Measurements from ENCODE around the gene P4HA3.

Gene P4HA3

DNA sequence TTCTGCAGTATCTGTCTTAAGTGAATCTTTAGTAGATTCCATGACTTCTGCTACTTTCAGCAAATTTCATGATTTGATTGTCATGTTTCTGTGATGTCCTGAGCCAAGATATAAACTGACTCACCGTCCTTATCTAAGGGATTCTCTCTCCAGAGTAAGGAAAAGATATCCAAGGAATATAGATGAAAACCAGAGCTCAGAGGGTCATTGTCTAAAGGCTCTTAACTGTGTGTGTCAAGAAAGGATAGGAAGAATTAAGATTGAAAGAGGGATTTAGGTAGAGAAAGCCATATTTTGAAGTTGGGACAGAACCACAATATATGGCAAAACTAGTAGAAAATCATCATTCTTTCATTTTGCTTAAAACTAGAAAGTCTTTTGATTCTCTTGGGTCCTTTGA lies 89.6 kb downstream of the P4HA3 start:
- ChIA-PET POLR2A (no interaction called here), CTCF (no interaction called here)
- no peak for DNase-seq (ENCODE audit: extremely low spot score)
- TF ChIP-seq TARDBP (IDR thresholded peaks at IDR 0.05) (no peak), BHLHE40 (IDR thresholded peaks at IDR 0.05; ENCODE audit: borderline replicate concordance) (no peak), HDGF (IDR thresholded peaks at IDR 0.05; ENCODE audit: borderline replicate concordance) (no peak), NFRKB (IDR thresholded peaks at IDR 0.05) (no peak), ELF4 (IDR thresholded peaks at IDR 0.05) (no peak)

DNA sequence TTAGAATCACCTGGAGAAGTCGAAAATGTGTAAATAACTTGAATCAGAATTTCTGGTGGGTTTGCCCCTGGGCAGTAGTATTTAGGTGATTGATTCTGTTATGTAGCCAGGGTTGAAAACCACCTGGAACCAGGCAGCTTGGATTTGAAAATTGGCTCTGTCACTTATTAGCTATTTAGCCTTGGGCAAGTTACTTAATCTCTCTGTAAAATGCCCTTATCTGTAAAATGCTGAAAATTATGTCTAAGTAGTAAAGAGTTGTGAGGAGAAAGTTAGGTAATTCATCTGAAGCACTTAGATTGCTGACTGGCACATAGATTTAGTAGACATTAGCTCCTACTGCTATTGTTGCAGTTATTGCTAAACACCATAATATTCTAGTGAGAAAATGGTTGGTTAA lies 91.1 kb downstream of the P4HA3 start:
- DNase-seq (ENCODE audit: extremely low spot score), result no peak
- TF ChIP-seq ARNT (IDR thresholded peaks at IDR 0.05) (no peak), NFRKB (IDR thresholded peaks at IDR 0.05) (no peak), ELF4 (IDR thresholded peaks at IDR 0.05) (no peak), L3MBTL2 (conservative IDR thresholded peaks at IDR 0.05) (no peak), BHLHE40 (IDR thresholded peaks at IDR 0.05; ENCODE audit: borderline replicate concordance) (no peak), SUZ12 (IDR thresholded peaks at IDR 0.05) (no peak), FOXA1 (IDR thresholded peaks at IDR 0.05) (no peak), FOXK2 (IDR thresholded peaks at IDR 0.05) (no peak), TARDBP (IDR thresholded peaks at IDR 0.05) (no peak), FOXM1 (IDR thresholded peaks at IDR 0.05; ENCODE audit: borderline replicate concordance) (no peak), LEF1 (IDR thresholded peaks at IDR 0.05; ENCODE audit: borderline replicate concordance) (no peak), SP1 (IDR thresholded peaks at IDR 0.05) (no peak), CTBP1 (IDR thresholded peaks at IDR 0.05; ENCODE audit: borderline replicate concordance) (no peak)
- TF ChIP-seq, protein P1, sequence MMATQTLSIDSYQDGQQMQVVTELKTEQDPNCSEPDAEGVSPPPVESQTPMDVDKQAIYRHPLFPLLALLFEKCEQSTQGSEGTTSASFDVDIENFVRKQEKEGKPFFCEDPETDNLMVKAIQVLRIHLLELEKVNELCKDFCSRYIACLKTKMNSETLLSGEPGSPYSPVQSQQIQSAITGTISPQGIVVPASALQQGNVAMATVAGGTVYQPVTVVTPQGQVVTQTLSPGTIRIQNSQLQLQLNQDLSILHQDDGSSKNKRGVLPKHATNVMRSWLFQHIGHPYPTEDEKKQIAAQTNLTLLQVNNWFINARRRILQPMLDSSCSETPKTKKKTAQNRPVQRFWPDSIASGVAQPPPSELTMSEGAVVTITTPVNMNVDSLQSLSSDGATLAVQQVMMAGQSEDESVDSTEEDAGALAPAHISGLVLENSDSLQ (IDR thresholded peaks at IDR 0.05), result no peak; the same call in 1 of the 2 replicates
- CTCF ChIA-PET, result interaction anchor here (0.6 kb wide), 1 partner anchor 513 kb away, joined by 3 read pairs; no protein-coding TSS in a partner anchor
- POLR2A ChIA-PET, result interaction anchor here (0.9 kb wide), 2 partner anchors 11 to 49 kb away, joined by 3 read pairs; partner anchors contain the start of genes C2CD3 and PPME1
